HG02884 (cell line): Measurements from ENCODE around the gene KIAA1217.

Experiments used
- ATAC-seq: cut with Tn5 transposase; IDR thresholded peaks from one replicate; pipeline ENCODE4 v1.9.1; 2021; ENCODE audit warnings: mild to moderate bottlenecking, moderate library complexity; ENCODE audit not compliant: unreplicated experiment

Gene KIAA1217

GRCh38 chr10:24279166-24279565 lies 70.2 kb downstream of the KIAA1217 start:
- ATAC-seq, result no peak

GRCh38 chr10:24287559-24288195 lies 78.7 kb downstream of the KIAA1217 start:
- ATAC-seq, result no peak

- no peak for ATAC-seq
Measured at GRCh38 chr10:24288581-24288980, 79.6 kb downstream of the KIAA1217 start.

GRCh38 chr10:24289235-24289634 lies 80.3 kb downstream of the KIAA1217 start:
- no peak for ATAC-seq

GRCh38 chr10:24292304-24293293 lies 83.7 kb downstream of the KIAA1217 start:
- no peak for ATAC-seq

- ATAC-seq, result peak; percentile 76
Measured at GRCh38 chr10:24299578-24300260, 90.8 kb downstream of the KIAA1217 start.

GRCh38 chr10:24303522-24304310 lies 94.8 kb downstream of the KIAA1217 start:
- no peak for ATAC-seq

- no peak for ATAC-seq
Measured at GRCh38 chr10:24305551-24306506, 96.9 kb downstream of the KIAA1217 start.

GRCh38 chr10:24306507-24306875 lies 97.6 kb downstream of the KIAA1217 start:
- no peak for ATAC-seq

- no peak for ATAC-seq
Measured at GRCh38 chr10:24307116-24307515, 98.2 kb downstream of the KIAA1217 start.

- ATAC-seq, result no peak
Measured at GRCh38 chr10:24307696-24308485, 99.0 kb downstream of the KIAA1217 start.

- no peak for ATAC-seq
Measured at GRCh38 chr10:24310104-24310503, 101.2 kb downstream of the KIAA1217 start.

GRCh38 chr10:24311888-24312287 lies 103.0 kb downstream of the KIAA1217 start:
- ATAC-seq, result no peak

- ATAC-seq, result no peak
Measured at GRCh38 chr10:24313283-24313682, 104.3 kb downstream of the KIAA1217 start.

- no peak for ATAC-seq
Measured at GRCh38 chr10:24315211-24315610, 106.3 kb downstream of the KIAA1217 start.

- no peak for ATAC-seq
Measured at GRCh38 chr10:24318517-24318916, 109.6 kb downstream of the KIAA1217 start.

- ATAC-seq, result no peak
Measured at GRCh38 chr10:24320373-24320772, 111.4 kb downstream of the KIAA1217 start.

GRCh38 chr10:24324651-24325050 lies 115.7 kb downstream of the KIAA1217 start:
- no peak for ATAC-seq

GRCh38 chr10:24331457-24331856 lies 122.5 kb downstream of the KIAA1217 start:
- ATAC-seq, result no peak
